ENCODE data around the gene CBX3. TPM values are rescaled to one million over a fixed set of nuclear protein-coding genes. Genes with fewer than 3 reads are reported as not detected.

CBX3 gene
- total and polyA plus RNA-seq, 10 of the 15 experiments (the other 5 are each of a cell fraction or from before 2014, with no cell fraction given), result 153 to 307 (median 225) TPM

GRCh38 chr7:26152782-26153240, 48.7 kb upstream of the CBX3 start (continued):
- TF ChIP-seq NKRF (conservative IDR thresholded peaks at IDR 0.05) (peak; percentile 49; the same call in 1 of the 2 replicates), RUNX3 (IDR thresholded peaks at IDR 0.05; ENCODE audit: low read length) (0 out of 2 replicates have a peak, but pooled peaks have one; percentile 36), SMARCA5 (IDR thresholded peaks at IDR 0.05) (0 out of 2 replicates have a peak, but pooled peaks have one; percentile 13)

- ChIA-PET RAD21 (ENCODE audit: unreplicated experiment) (interaction anchor here (1.3 to 9.0 kb wide), 4 partner anchors 8 to 259 kb away, joined by 8 to 164 read pairs (median 41); partner anchors contain the start of genes CBX3 and HNRNPA2B1), CTCF (interaction anchor here (2.2 to 5.4 kb wide), 2 partner anchors 13 to 212 kb away, joined by 12 to 52 read pairs; no protein-coding TSS in a partner anchor), SMC1A (ENCODE audit: uncharacterized antibody, unreplicated experiment) (interaction anchor here (2.9 to 9.3 kb wide), 4 partner anchors 14 to 44 kb away, joined by 29 to 198 read pairs (median 60); partner anchors contain the start of genes CBX3 and HNRNPA2B1), POLR2A (interaction anchor here (0.6 to 10.1 kb wide), 3 partner anchors 13 to 195 kb away, joined by 3 to 206 read pairs (median 111); partner anchors contain the start of genes CBX3 and HNRNPA2B1)
- Histone ChIP-seq H3K4me3 (peak overlapping the region; percentile 72), H3K27me3 (replicated peaks in 1 of 2; ENCODE audit: control insufficient read depth in 2 of 2, insufficient read depth in 2 of 2, low read length in 1 of 2) (no peaks in the 10 kb centered on the region), H3K4me2 (ENCODE audit: control insufficient read depth, insufficient read depth) (peak overlapping the region; percentile 98), H4K20me1 (ENCODE audit: control insufficient read depth, insufficient read depth) (no peaks in the 10 kb centered on the region; the same call in 1 of the 2 replicates), H3K27ac (ENCODE audit: control insufficient read depth, insufficient read depth) (peak overlapping the region; percentile 88), H3K79me2 (ENCODE audit: control insufficient read depth, insufficient read depth, low read length) (peaks cover 67% of the 10 kb centered on the region), H3K9me3 (replicated peaks; ENCODE audit: control insufficient read depth, insufficient read depth, low read length) (no peaks in the 10 kb centered on the region), H3K4me1 (ENCODE audit: control insufficient read depth, insufficient read depth, low read length) (peaks cover 34% of the 10 kb centered on the region), H3K9ac (ENCODE audit: control insufficient read depth, insufficient read depth, low read length) (peak overlapping the region; percentile 86), H3K36me3 (ENCODE audit: control insufficient read depth in 2 of 2, insufficient read depth in 2 of 2, low read length in 1 of 2) (no peaks in the 10 kb centered on the region), H2AFZ (ENCODE audit: control insufficient read depth, low read depth, low read length) (peak overlapping the region; percentile 72)
- TSS peak; percentile 72 for BruUV-seq (replicated peaks)
- DNase-seq (ENCODE audit: low read depth, low spot score) (no peak), FAIRE-seq (no peak), ATAC-seq (peak; percentile 0)
- intact Hi-C loops (cut with micrococcal nuclease; ENCODE audit: unreplicated experiment) (loop anchor here (1.0 to 5.0 kb wide), 3 partner anchors 47 to 212 kb away; partner anchors contain the start of genes CBX3 and HNRNPA2B1), in situ Hi-C loops (cut with MboI) (no loop called here)
- whole genome bisulfite sequencing (ENCODE audit: insufficient coverage, insufficient replicate concordance, low lambda C conversion rate, missing lambda C conversion rate), result 4% methylated on average over 18 of the region's 18 CpGs
- TF ChIP-seq, protein P1, sequence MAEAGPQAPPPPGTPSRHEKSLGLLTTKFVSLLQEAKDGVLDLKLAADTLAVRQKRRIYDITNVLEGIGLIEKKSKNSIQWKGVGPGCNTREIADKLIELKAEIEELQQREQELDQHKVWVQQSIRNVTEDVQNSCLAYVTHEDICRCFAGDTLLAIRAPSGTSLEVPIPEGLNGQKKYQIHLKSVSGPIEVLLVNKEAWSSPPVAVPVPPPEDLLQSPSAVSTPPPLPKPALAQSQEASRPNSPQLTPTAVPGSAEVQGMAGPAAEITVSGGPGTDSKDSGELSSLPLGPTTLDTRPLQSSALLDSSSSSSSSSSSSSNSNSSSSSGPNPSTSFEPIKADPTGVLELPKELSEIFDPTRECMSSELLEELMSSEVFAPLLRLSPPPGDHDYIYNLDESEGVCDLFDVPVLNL (IDR thresholded peaks at IDR 0.05; ENCODE audit: low read depth, low read length), result no peak
- TF ChIP-seq IRF5 (IDR thresholded peaks at IDR 0.05; ENCODE audit: borderline replicate concordance) (no peak), NKRF (conservative IDR thresholded peaks at IDR 0.05) (no peak), STAT1 (conservative IDR thresholded peaks at IDR 0.05) (no peak), CREM (IDR thresholded peaks at IDR 0.05; ENCODE audit: low read depth) (no peak), ZNF24 (IDR thresholded peaks at IDR 0.05) (no peak), RAD21 (IDR thresholded peaks at IDR 0.05; ENCODE audit: insufficient read depth, low read depth, low read length) (no peak), YBX1 (IDR thresholded peaks at IDR 0.05) (no peak), IRF4 (IDR thresholded peaks at IDR 0.05; ENCODE audit: low read depth, low read length) (no peak), MTA2 (IDR thresholded peaks at IDR 0.05; ENCODE audit: low read depth) (no peak), POU2F2 (IDR thresholded peaks at IDR 0.05; ENCODE audit: borderline replicate concordance, low read depth, low read length) (no peak)
- TF ChIP-seq, protein P2, sequence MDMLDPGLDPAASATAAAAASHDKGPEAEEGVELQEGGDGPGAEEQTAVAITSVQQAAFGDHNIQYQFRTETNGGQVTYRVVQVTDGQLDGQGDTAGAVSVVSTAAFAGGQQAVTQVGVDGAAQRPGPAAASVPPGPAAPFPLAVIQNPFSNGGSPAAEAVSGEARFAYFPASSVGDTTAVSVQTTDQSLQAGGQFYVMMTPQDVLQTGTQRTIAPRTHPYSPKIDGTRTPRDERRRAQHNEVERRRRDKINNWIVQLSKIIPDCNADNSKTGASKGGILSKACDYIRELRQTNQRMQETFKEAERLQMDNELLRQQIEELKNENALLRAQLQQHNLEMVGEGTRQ (IDR thresholded peaks at IDR 0.05; ENCODE audit: borderline replicate concordance, low read depth, low read length), result no peak
Measured at GRCh38 chr7:26153241-26153822, 48.2 kb upstream of the CBX3 start.

Measured in GM12878 (cell line).